ENCODE results near the gene MRPS35.

GRCh38 chr12:27796128-27796527, 85.5 kb downstream of the MRPS35 start:
- TF ChIP-seq ZNF16 (tag by site-specific recombination; IDR thresholded peaks at IDR 0.05; ENCODE audit: low read depth) = no peak
- no peak for TF ChIP-seq ZNF211 (tag by site-specific recombination; IDR thresholded peaks at IDR 0.05; ENCODE audit: low read depth)
- no peak for TF ChIP-seq ZNF292 (tag by site-specific recombination; IDR thresholded peaks at IDR 0.05; ENCODE audit: borderline replicate concordance, low read depth)
- no peak for TF ChIP-seq CTCF (tag by site-specific recombination; IDR thresholded peaks at IDR 0.05)
- no peak for TF ChIP-seq ZNF423 (tag by site-specific recombination; IDR thresholded peaks at IDR 0.05)
- no peak for TF ChIP-seq ZNF560 (tag by site-specific recombination; IDR thresholded peaks at IDR 0.05; ENCODE audit: borderline replicate concordance)
- TF ChIP-seq ZNF174 (tag by site-specific recombination; IDR thresholded peaks at IDR 0.05) = no peak

Data from HEK293 (cell line).